Esophagus muscularis mucosa (tissue), 3 donors: Measurements from ENCODE around the gene EGR1.

Experiments used
- CTCF ChIP-seq, 3 experiments: fragments of 200-600 bp in 2 of 3; fragments of 450-650 bp in 1 of 3; sonication (generic) in 2 of 3; IDR thresholded peaks; one replicate each; pipeline ENCODE4 v1.5.1; 2017 to 2019; ENCODE audit warnings: antibody characterized with exemption in 3 of 3, mild to moderate bottlenecking in 2 of 3, moderate library complexity in 1 of 3
- EP300 ChIP-seq: sonication (generic); formaldehyde crosslinking; IDR thresholded peaks from one replicate; pipeline ENCODE4 v1.6.1; 2017; ENCODE audit warnings: antibody characterized with exemption

DNA sequence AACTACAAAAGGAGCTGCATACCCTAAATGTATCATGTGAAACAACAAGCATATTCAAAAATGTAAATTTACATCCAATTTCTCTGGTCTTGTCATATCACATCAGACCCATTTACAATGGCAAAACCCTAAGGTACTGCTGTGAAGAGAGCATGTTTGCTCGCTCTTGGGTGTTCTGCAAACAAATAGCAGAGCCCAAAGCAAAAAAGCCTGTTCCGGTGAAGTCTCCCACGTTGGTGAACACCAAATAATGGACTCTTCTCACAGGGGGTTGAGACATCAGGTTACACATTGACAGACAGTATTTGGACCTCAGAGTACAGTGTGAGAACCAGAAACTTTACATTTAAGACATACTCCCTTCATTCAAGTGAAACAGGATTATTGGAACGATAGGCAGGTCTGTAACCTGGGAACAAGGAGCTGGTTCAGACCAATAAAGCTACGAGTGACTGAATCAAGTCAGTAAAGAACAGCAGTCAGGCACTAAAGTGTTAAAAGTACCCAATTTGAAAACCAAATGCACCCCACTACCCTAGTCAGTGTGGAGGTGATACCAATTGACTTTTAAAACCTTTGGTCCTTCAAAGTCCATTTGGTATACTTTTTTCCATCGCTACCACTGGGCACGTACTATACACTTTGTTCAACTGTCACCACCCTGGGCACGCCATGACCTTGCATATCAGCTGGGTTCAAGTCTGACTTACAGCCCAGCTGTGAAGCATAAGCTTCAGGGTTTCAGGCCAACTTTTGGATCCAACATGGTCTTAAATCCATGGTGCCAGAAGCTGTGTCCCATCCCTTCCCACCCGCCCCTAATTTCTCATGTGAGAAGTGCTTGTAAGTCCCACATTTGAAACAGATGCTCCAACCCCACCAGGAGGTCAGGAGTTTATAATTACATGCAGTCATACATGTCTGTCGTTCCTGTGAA lies 41.4 kb downstream of the EGR1 start:
- no peak for TF ChIP-seq CTCF (IDR thresholded peaks at IDR 0.05)
- TF ChIP-seq EP300 = no peak
